ENCODE data around the gene MED27. TPM values are rescaled to one million over a fixed set of nuclear protein-coding genes. Genes with fewer than 3 reads are reported as not detected.

Gene MED27
- total RNA-seq, 1 experiment from 2014 or later, result 38.4 TPM

GRCh38 chr9:132099167-132099566 is 19.5 kb upstream of the MED27 start:
- H4K20me1 ChIP-seq (ENCODE audit: low read length), result no peaks in the 10 kb centered on the region
- no peak for DNase-seq
- H3K9me3 ChIP-seq (ENCODE audit: low read length), result no peaks in the 10 kb centered on the region
- H2AFZ ChIP-seq (ENCODE audit: low read length), result no peak overlapping the region
- intact Hi-C loops (cut with micrococcal nuclease), result no loop called here
- H3K4me2 ChIP-seq (ENCODE audit: low read length), result no peak overlapping the region
- no peak overlapping the region for H3K4me3 ChIP-seq (ENCODE audit: low read length)
- ChIA-PET CTCF (no interaction called here), POLR2A (ENCODE audit: unreplicated experiment) (no interaction called here)
- TF ChIP-seq CTCF (conservative IDR thresholded peaks at IDR 0.05; ENCODE audit: low read depth, low read length) (no peak), EZH2phosphoT487 (IDR thresholded peaks at IDR 0.05; ENCODE audit: borderline replicate concordance, low read length) (no peak), EZH2 (IDR thresholded peaks at IDR 0.05; ENCODE audit: low read length, unreplicated experiment) (no peak)
- H3K4me1 ChIP-seq (ENCODE audit: insufficient read depth, low read length), result peaks cover 10% of the 10 kb centered on the region
- no peak for ATAC-seq
- no peak overlapping the region for H3K9ac ChIP-seq (ENCODE audit: low read length)
- BruUV-seq (replicated peaks), result no TSS peak
- no peaks in the 10 kb centered on the region for H3K36me3 ChIP-seq (ENCODE audit: low read depth, low read length)
- no peaks in the 10 kb centered on the region for H3F3A ChIP-seq (ENCODE audit: low read length, unreplicated experiment)
- H3K27me3 ChIP-seq (ENCODE audit: low read length), result no peaks in the 10 kb centered on the region
- H3K79me2 ChIP-seq (ENCODE audit: low read length), result no peaks in the 10 kb centered on the region
- no peaks in the 10 kb centered on the region for H3K9me2 ChIP-seq (replicated peaks; ENCODE audit: low read length)
- no peak overlapping the region for H3K27ac ChIP-seq (ENCODE audit: low read length)

GRCh38 chr9:132094314-132094791 is 14.7 kb upstream of the MED27 start:
- BruUV-seq (replicated peaks), result no TSS peak
- Histone ChIP-seq H3K27me3 (ENCODE audit: low read length) (no peaks in the 10 kb centered on the region), H3K27ac (ENCODE audit: low read length) (peak overlapping the region; percentile 96), H2AFZ (ENCODE audit: low read length) (no peak overlapping the region), H3K4me2 (ENCODE audit: low read length) (peak overlapping the region; percentile 35), H3K9me2 (replicated peaks; ENCODE audit: low read length) (no peaks in the 10 kb centered on the region), H3K4me3 (ENCODE audit: low read length) (no peak overlapping the region), H3K4me1 (ENCODE audit: insufficient read depth, low read length) (peaks cover 26% of the 10 kb centered on the region), H3K79me2 (ENCODE audit: low read length) (no peaks in the 10 kb centered on the region), H3K9ac (ENCODE audit: low read length) (peak overlapping the region; percentile 68), H4K20me1 (ENCODE audit: low read length) (no peaks in the 10 kb centered on the region), H3K9me3 (ENCODE audit: low read length) (no peaks in the 10 kb centered on the region), H3K36me3 (ENCODE audit: low read depth, low read length) (no peaks in the 10 kb centered on the region), H3F3A (ENCODE audit: low read length, unreplicated experiment) (no peaks in the 10 kb centered on the region)
- no peak for TF ChIP-seq EZH2 (IDR thresholded peaks at IDR 0.05; ENCODE audit: low read length, unreplicated experiment)
- TF ChIP-seq EZH2phosphoT487 (IDR thresholded peaks at IDR 0.05; ENCODE audit: borderline replicate concordance, low read length), result no peak
- TF ChIP-seq CTCF (conservative IDR thresholded peaks at IDR 0.05; ENCODE audit: low read depth, low read length), result no peak
- ChIA-PET POLR2A (ENCODE audit: unreplicated experiment) (no interaction called here), CTCF (interaction anchor here (0.7 kb wide), 1 partner anchor 142 kb away, joined by 4 read pairs; no protein-coding TSS in a partner anchor)
- intact Hi-C loops (cut with micrococcal nuclease), result loop anchor here (2.0 to 5.0 kb wide), 2 partner anchors 87 to 108 kb away; no protein-coding TSS in a partner anchor
- DNase-seq (peak; percentile 79), ATAC-seq (peak; percentile 95)

- intact Hi-C loops (cut with micrococcal nuclease), result loop anchor here (5.0 kb wide), 1 partner anchor 83 kb away; no protein-coding TSS in a partner anchor
- Histone ChIP-seq H3K9me2 (replicated peaks; ENCODE audit: low read length) (no peaks in the 10 kb centered on the region), H3F3A (ENCODE audit: low read length, unreplicated experiment) (no peaks in the 10 kb centered on the region), H3K4me1 (ENCODE audit: insufficient read depth, low read length) (peaks cover 26% of the 10 kb centered on the region), H3K4me2 (ENCODE audit: low read length) (peak overlapping the region; percentile 38; the same call in 1 of the 2 replicates), H2AFZ (ENCODE audit: low read length) (no peak overlapping the region), H3K79me2 (ENCODE audit: low read length) (no peaks in the 10 kb centered on the region), H3K27ac (ENCODE audit: low read length) (peak overlapping the region; percentile 82), H4K20me1 (ENCODE audit: low read length) (no peaks in the 10 kb centered on the region), H3K9me3 (ENCODE audit: low read length) (no peaks in the 10 kb centered on the region), H3K9ac (ENCODE audit: low read length) (peak overlapping the region; percentile 24; the same call in 1 of the 2 replicates), H3K36me3 (ENCODE audit: low read depth, low read length) (no peaks in the 10 kb centered on the region), H3K27me3 (ENCODE audit: low read length) (no peaks in the 10 kb centered on the region), H3K4me3 (ENCODE audit: low read length) (no peak overlapping the region)
- peak; percentile 12; the same call in 1 of the 2 replicates for ATAC-seq
- no peak for TF ChIP-seq CTCF (conservative IDR thresholded peaks at IDR 0.05; ENCODE audit: low read depth, low read length)
- TF ChIP-seq EZH2 (IDR thresholded peaks at IDR 0.05; ENCODE audit: low read length, unreplicated experiment), result no peak
- TF ChIP-seq EZH2phosphoT487 (IDR thresholded peaks at IDR 0.05; ENCODE audit: borderline replicate concordance, low read length), result no peak
- POLR2A ChIA-PET (ENCODE audit: unreplicated experiment), result no interaction called here
- peak; percentile 87 for DNase-seq
- BruUV-seq (replicated peaks), result no TSS peak
- CTCF ChIA-PET, result no interaction called here
These were observed 11.1 kb upstream of the MED27 start for GRCh38 chr9:132090771-132091170.
